K562 (cell line): ENCODE measurements around the gene DEFB116. TPM values are rescaled to one million over a fixed set of nuclear protein-coding genes. Genes with fewer than 3 reads are reported as not detected.

ENCODE experiments used
- ATAC-seq: fragments of 200-7000 bp; cut with Tn5 transposase; 3 replicates; pipeline ENCODE4 v1.9.1; 2020; ENCODE audit warnings: moderate library complexity
- BruUV-seq: library from RNA; stranded (reverse); fragments of 400-500 nt; replicated peaks from 2 replicates; lab custom pipeline; 2021; lab: Mats Ljungman, UMichigan
- CTCF ChIA-PET: fragments of 300-600 bp; formaldehyde crosslinking; extraction: SDS; loops from one replicate; lab custom pipeline; 2021; ENCODE audit warnings: low intra/inter-chr PET ratio; lab: Yijun Ruan, JAX
- POLR2A ChIA-PET: fragments of 300-600, 350-650 bp; sonication (Branson Sonifier 250); formaldehyde crosslinking; extraction: SDS; loops from one replicate; lab custom pipeline; 2021; ENCODE audit warnings: antibody characterized with exemption, inconsistent platforms; lab: Yijun Ruan, JAX
- DNase-seq, 4 experiments: peaks; one replicate each; pipeline versions ENCODE4 v3.0.0 to v3.0.0-alpha.2; 2011 to 2018; ENCODE audit warnings: low spot score in 3 of 4, mixed read lengths in 3 of 4; ENCODE audit errors: extremely low read depth in 1 of 4
- FAIRE-seq: peaks from 2 replicates; lab custom pipeline; 2011; peaks lifted over from hg19 to GRCh38; lab: Jason Lieb, UNC
- H2AFZ ChIP-seq: 2 replicates; pipeline ENCODE4 v1.6.0; 2011; ENCODE audit warnings: low read depth, low read length, control low read depth, inconsistent platforms
- H3K27ac ChIP-seq: fragments of 200-600 bp; 3 replicates; pipeline ENCODE4 v1.8.0; 2011; ENCODE audit warnings: low read depth, mild to moderate bottlenecking, control low read depth, inconsistent platforms, low read length, moderate library complexity, mixed read lengths; ENCODE audit errors: extremely low read depth
- H3K27me3 ChIP-seq, 2 experiments: fragments of 300-600 bp in 1 of 2; 2 replicates in 1 of 2; 3 replicates in 1 of 2; pipeline versions ENCODE4 v1.6.0 to v1.8.0; 2011; ENCODE audit warnings: inconsistent platforms in 2 of 2, low read length in 2 of 2, mild to moderate bottlenecking in 1 of 2, mixed read lengths in 1 of 2, moderate library complexity in 1 of 2; ENCODE audit not compliant: control insufficient read depth in 2 of 2, insufficient read depth in 2 of 2
- H3K36me3 ChIP-seq: fragments of 300-600 bp; 3 replicates; pipeline ENCODE4 v1.8.0; 2011; ENCODE audit warnings: mild to moderate bottlenecking, low read length, inconsistent platforms; ENCODE audit not compliant: control insufficient read depth, insufficient read depth
- H3K4me1 ChIP-seq, 2 experiments: fragments of 200-600 bp in 1 of 2; replicated peaks in 1 of 2; 2 replicates in 1 of 2; 3 replicates in 1 of 2; pipeline versions ENCODE4 v1.5.1 to v1.8.0; 2011; ENCODE audit warnings: inconsistent platforms in 2 of 2, low read length in 2 of 2, mild to moderate bottlenecking in 1 of 2, mixed read lengths in 1 of 2, moderate library complexity in 1 of 2; ENCODE audit not compliant: control insufficient read depth in 2 of 2, insufficient read depth in 2 of 2
- H3K4me2 ChIP-seq: 2 replicates; pipeline ENCODE4 v1.6.1; 2011; ENCODE audit warnings: low read length, control low read depth, inconsistent platforms, mixed read lengths; ENCODE audit not compliant: insufficient read depth
- H3K4me3 ChIP-seq: fragments of 200-600 bp; sonication (generic), shearing (Covaris generic); 2 replicates; pipeline ENCODE4 v1.5.1; 2016; ENCODE audit warnings: control low read depth, inconsistent platforms
- H3K79me2 ChIP-seq: fragments of 200-600 bp; 3 replicates; pipeline ENCODE4 v1.8.0; 2011; ENCODE audit warnings: low read length, inconsistent platforms; ENCODE audit not compliant: control insufficient read depth, insufficient read depth
- H3K9ac ChIP-seq, 2 experiments: 2 replicates each; pipeline versions ENCODE4 v1.6.0 to v1.6.1; 2011; ENCODE audit warnings: low read depth in 2 of 2, low read length in 2 of 2, control low read depth in 1 of 2, inconsistent platforms in 1 of 2, mild to moderate bottlenecking in 1 of 2, mixed read lengths in 1 of 2; ENCODE audit not compliant: insufficient read depth in 1 of 2
- H3K9me1 ChIP-seq: one replicate; pipeline ENCODE4 v1.6.0; 2011; ENCODE audit warnings: inconsistent platforms, mild to moderate bottlenecking, low read length, moderate library complexity; ENCODE audit not compliant: control insufficient read depth, insufficient read depth
- H3K9me3 ChIP-seq: replicated peaks from 2 replicates; pipeline ENCODE4 v1.5.1; 2011; ENCODE audit warnings: low read depth, low read length, inconsistent platforms; ENCODE audit not compliant: control insufficient read depth, insufficient read depth
- H4K20me1 ChIP-seq: replicated peaks from 2 replicates; pipeline ENCODE4 v1.6.1; 2011; ENCODE audit warnings: low read length, inconsistent platforms, mixed read lengths; ENCODE audit not compliant: control insufficient read depth, insufficient read depth
- CCNT2 ChIP-seq: IDR thresholded peaks from 2 replicates; pipeline ENCODE4 v1.6.1; 2011; ENCODE audit warnings: borderline replicate concordance, low read depth, mild to moderate bottlenecking, moderate library complexity, mixed read lengths, low read length; ENCODE audit not compliant: insufficient read length; ENCODE audit errors: extremely low read depth
- HSF4 ChIP-seq: fragments of 250-450 bp; sonication (Bioruptor Pico); IDR thresholded peaks from 2 replicates; pipeline ENCODE4 v2.1.2; 2022; ENCODE audit warnings: mild to moderate bottlenecking, moderate library complexity, borderline replicate concordance
- ILK ChIP-seq: fragments of 450-650 bp; IDR thresholded peaks from 2 replicates; pipeline ENCODE4 v1.6.1; 2016; ENCODE audit warnings: missing genetic modification characterization, low read depth, mild to moderate bottlenecking, missing compliant biosample characterization, moderate library complexity, borderline replicate concordance
- JUND ChIP-seq, 2 experiments: IDR thresholded peaks; 2 replicates in 1 of 2; 3 replicates in 1 of 2; pipeline ENCODE4 v1.6.1; 2011; ENCODE audit warnings: borderline replicate concordance in 2 of 2, low read depth in 2 of 2, low read length in 2 of 2, improper control_type of control experiment in 1 of 2, missing biosample characterization in 1 of 2, missing genetic modification characterization in 1 of 2, missing genetic modification reagents in 1 of 2
- MLLT1 ChIP-seq, 2 experiments: fragments of 450-650 bp; IDR thresholded peaks; 2 replicates each; pipeline ENCODE4 v1.6.1; 2016
- NFYB ChIP-seq: IDR thresholded peaks from 2 replicates; pipeline ENCODE4 v1.6.1; 2011; ENCODE audit warnings: mild to moderate bottlenecking, moderate library complexity; ENCODE audit not compliant: insufficient read length; ENCODE audit errors: extremely low read depth
- NR1H2 ChIP-seq: sonication (generic); formaldehyde crosslinking; IDR thresholded peaks from 2 replicates; pipeline ENCODE4 v1.4.0; 2020; ENCODE audit warnings: mild to moderate bottlenecking, missing genetic modification reagents
- NR3C1 ChIP-seq: sonication (generic); formaldehyde crosslinking; IDR thresholded peaks from 2 replicates; pipeline ENCODE4 v1.8.1; 2022; ENCODE audit warnings: missing genetic modification reagents
- TCF7L2 ChIP-seq: fragments of 150-350 bp; IDR thresholded peaks from 2 replicates; pipeline ENCODE4 v1.6.1; 2016; ENCODE audit warnings: low read depth, mild to moderate bottlenecking, low read length, moderate library complexity
- TFAM ChIP-seq: fragments of 250-450 bp; sonication (Bioruptor Pico); conservative IDR thresholded peaks from 2 replicates; pipeline ENCODE4 v1.5.0; 2021; ENCODE audit warnings: mild to moderate bottlenecking, moderate library complexity
- ZNF197 ChIP-seq: fragments of 200-800 bp; sonication (Bioruptor generic); IDR thresholded peaks from 2 replicates; pipeline ENCODE4 v1.6.1; 2016; ENCODE audit warnings: low read depth, missing genetic modification characterization, missing compliant biosample characterization
- ZNF347 ChIP-seq: fragments of 450-650 bp; formaldehyde crosslinking; IDR thresholded peaks from 2 replicates; pipeline ENCODE4 v1.4.0; 2020; ENCODE audit warnings: low read depth, mild to moderate bottlenecking, moderate library complexity
- ZNF444 ChIP-seq: fragments of 250-450 bp; sonication (Bioruptor Pico); IDR thresholded peaks from 2 replicates; pipeline ENCODE4 v1.4.0; 2020; ENCODE audit warnings: mild to moderate bottlenecking, moderate library complexity
- ZNF586 ChIP-seq: fragments of 450-650 bp; formaldehyde crosslinking; conservative IDR thresholded peaks from 2 replicates; pipeline ENCODE4 v1.4.0; 2020; ENCODE audit warnings: mild to moderate bottlenecking, moderate library complexity
- ZNF592 ChIP-seq: fragments of 450-650 bp; IDR thresholded peaks from 2 replicates; pipeline ENCODE4 v1.6.1; 2017; ENCODE audit warnings: antibody characterized with exemption, mild to moderate bottlenecking
- WGBS: fragments of 100-300 bp; shearing (Covaris generic); methylation state at CpG from one replicate; pipeline ENCODE4 v1.1.6; 2016; ENCODE audit warnings: low coverage, mixed read lengths; ENCODE audit not compliant: insufficient coverage; ENCODE audit errors: missing lambda C conversion rate; 5-methylcytosine and 5-hydroxymethylcytosine counted together
- in situ Hi-C: fragments of 300-500 bp; cut with MboI; formaldehyde crosslinking; loops from 4 replicates; pipeline ENCODE4 v1.15.0; 2018; ENCODE audit warnings: inconsistent platforms, mixed read lengths
- intact Hi-C: fragments of 100-400 bp; cut with micrococcal nuclease; formaldehyde crosslinking; loops from 2 replicates; pipeline ENCODE4 v1.14.2; 2022
- polyA plus RNA-seq, 8 experiments: library from polyadenylated mRNA; depleted of rRNA in 4 of 8; stranded (reverse) in 5 of 8; unstranded in 3 of 8; fragments of >200 nt; fragmentation: Nextera tagmentation in 2 of 8; fragmentation: Illumina TruSeq in 1 of 8; extraction: Ambion mirVana in 2 of 8; extraction: Trizol in 1 of 8; gene quantifications; 2 replicates each; pipeline versions ENCODE4 v1.2.1 to v1.2.3, GENCODE V29; 2011 to 2014; ENCODE audit warnings: inconsistent platforms in 1 of 8, missing spikeins in 1 of 8
- total RNA-seq, 7 experiments: library from RNA; depleted of rRNA in 6 of 7; stranded (reverse); fragments of >200 nt in 6 of 7; fragmentation: Illumina TruSeq in 2 of 7; extraction: Trizol in 2 of 7; gene quantifications; 2 replicates each; pipeline versions ENCODE4 v1.2.1 to v1.2.3, GENCODE V29; 2011 to 2021; ENCODE audit warnings: low replicate concordance in 1 of 7

Gene DEFB116
- total and polyA plus RNA-seq, 9 of the 15 experiments (the other 6 are each of a cell fraction or from before 2014, with no cell fraction given), result not detected

GRCh38 chr20:31257364-31257763 is 51.0 kb downstream of the DEFB116 start, which contains the start of gene DEFB115:
TSS of gene DEFB115 (plus strand) at chr20:31257664. CDS start at chr20:31257664, 0 bp downstream.
- Histone ChIP-seq H3K27ac (no peak within 1 kb of the TSS), H3K9ac (no peak within 1 kb of the TSS), H3K4me2 (no peak within 1 kb of the TSS), H3K4me1 (no peaks in the 10 kb centered on the region), H3K9me3 (no peaks in the 10 kb centered on the region), H4K20me1 (no peaks in the 10 kb centered on the region), H3K79me2 (no peaks in the 10 kb centered on the region), H3K36me3 (no peaks in the 10 kb centered on the region), H3K9me1 (no peaks in the 10 kb centered on the region), H2AFZ (no peak within 1 kb of the TSS), H3K27me3 (no peaks in the 10 kb centered on the region), H3K4me3 (no peak within 1 kb of the TSS)
- intact Hi-C loops, result no loop called here
- ChIA-PET POLR2A (no interaction called here), CTCF (no interaction called here)
- FAIRE-seq (no peak), ATAC-seq (no peak), DNase-seq (no peak)
- in situ Hi-C loops, result loop anchor here (25.0 kb wide), 1 partner anchor 1495 kb away; no protein-coding TSS in a partner anchor
- BruUV-seq, result no TSS peak
- WGBS, result 0% methylated on average over 2 of the region's 2 CpGs
- TF ChIP-seq NR1H2 (CRISPR knock-in tag) (no peak), TCF7L2 (no peak), ZNF586 (no peak), HSF4 (CRISPR knock-in tag) (no peak), NFYB (no peak), TFAM (CRISPR knock-in tag) (no peak), ZNF444 (CRISPR knock-in tag) (no peak), MLLT1 (IDR thresholded peaks at IDR 0.05) (no peak), ILK (tag) (no peak), ZNF592 (no peak), CCNT2 (no peak), NR3C1 (CRISPR knock-in tag) (no peak), ZNF347 (CRISPR knock-in tag) (no peak), ZNF197 (CRISPR knock-in tag) (no peak), JUND (IDR thresholded peaks at IDR 0.05; ENCODE audit: borderline replicate concordance, low read depth, low read length) (no peak), JUND (tag; IDR thresholded peaks at IDR 0.05; ENCODE audit: borderline replicate concordance, low read depth, low read length) (no peak)
